ENCODE results near the gene RAB8B. TPM values are rescaled to one million over a fixed set of nuclear protein-coding genes. Genes with fewer than 3 reads are reported as not detected.
A peak's percentile ranks its signal among the peaks of the same experiment; 100 is the strongest.
"Not testable (repeated sequence)": the region's sequence is repeated elsewhere in the genome, so short reads cannot be mapped to it uniquely, and the experiment has no call there.

Gene RAB8B
- total and polyA plus RNA-seq, 7 donors, result 2.5 to 18.1 (median 5.4) TPM

- H3K36me3 ChIP-seq (ENCODE audit: insufficient read depth in 1 of 2, low read depth in 1 of 2), result no peaks in the 10 kb centered on the region
- H3K4me1 ChIP-seq, result peaks cover 9% of the 10 kb centered on the region
- intact Hi-C loops (cut with DNase I), result no loop called here
- H3K4me3 ChIP-seq, result no peak overlapping the region
- ATAC-seq (no peak), DNase-seq (no peak)
- no peak for TF ChIP-seq CTCF (IDR thresholded peaks at IDR 0.05)
- H3K9me3 ChIP-seq, result no peaks in the 10 kb centered on the region
- H3K27ac ChIP-seq, result no peak overlapping the region
- no peaks in the 10 kb centered on the region for H3K27me3 ChIP-seq (ENCODE audit: insufficient read depth in 3 of 3, low read length in 2 of 3)
- WGBS, 3 donors, result 72 to 76% (median 72%) methylated on average over 4 of the region's 4 CpGs
Measured at GRCh38 chr15:63232405-63232804, 43.0 kb downstream of the RAB8B start.

GRCh38 chr15:63232943-63233342 is 43.5 kb downstream of the RAB8B start:
- H3K36me3 ChIP-seq (ENCODE audit: insufficient read depth in 1 of 2, low read depth in 1 of 2), result no peaks in the 10 kb centered on the region
- intact Hi-C loops (cut with DNase I), result no loop called here
- DNase-seq (no peak), ATAC-seq (no peak)
- H3K9me3 ChIP-seq, result no peaks in the 10 kb centered on the region
- H3K27me3 ChIP-seq (ENCODE audit: insufficient read depth in 3 of 3, low read length in 2 of 3), result no peaks in the 10 kb centered on the region
- no peak overlapping the region for H3K4me3 ChIP-seq
- H3K4me1 ChIP-seq, result peaks cover 9% of the 10 kb centered on the region
- TF ChIP-seq CTCF (IDR thresholded peaks at IDR 0.05), result no peak
- 96 to 97% (median 97%) methylated on average over 5 of the region's 5 CpGs for WGBS, 3 donors
- no peak overlapping the region for H3K27ac ChIP-seq

- 41 to 59% (median 51%) methylated on average over 5 of the region's 5 CpGs for WGBS, 3 donors
- H3K27ac ChIP-seq, result no peak overlapping the region
- no peaks in the 10 kb centered on the region for H3K36me3 ChIP-seq (ENCODE audit: insufficient read depth in 1 of 2, low read depth in 1 of 2)
- intact Hi-C loops (cut with DNase I), result no loop called here
- no peak overlapping the region for H3K4me3 ChIP-seq
- ATAC-seq, result no peak
- H3K4me1 ChIP-seq, result peaks cover 17% of the 10 kb centered on the region
- DNase-seq, result no peak
- no peak for TF ChIP-seq CTCF (IDR thresholded peaks at IDR 0.05)
- H3K27me3 ChIP-seq (ENCODE audit: insufficient read depth in 3 of 3, low read length in 2 of 3), result no peaks in the 10 kb centered on the region
- H3K9me3 ChIP-seq, result no peaks in the 10 kb centered on the region
Measured at GRCh38 chr15:63233667-63234423, 44.4 kb downstream of the RAB8B start.

GRCh38 chr15:63234451-63234870 is 45.1 kb downstream of the RAB8B start:
- H3K27me3 ChIP-seq (ENCODE audit: insufficient read depth in 3 of 3, low read length in 2 of 3), result no peaks in the 10 kb centered on the region
- ATAC-seq (peak in 3 of 4 donors; percentile 49 to 66 (median 63)), DNase-seq (peak; percentile 40 to 61)
- no peaks in the 10 kb centered on the region for H3K36me3 ChIP-seq (ENCODE audit: insufficient read depth in 1 of 2, low read depth in 1 of 2)
- peaks cover 18% of the 10 kb centered on the region for H3K4me1 ChIP-seq
- no peak for TF ChIP-seq CTCF (IDR thresholded peaks at IDR 0.05)
- H3K9me3 ChIP-seq, result no peaks in the 10 kb centered on the region
- H3K4me3 ChIP-seq, result no peak overlapping the region
- H3K27ac ChIP-seq, result peak overlapping the region; percentile 60
- WGBS, 3 donors, result 55 to 67% (median 63%) methylated on average over 5 of the region's 5 CpGs
- intact Hi-C loops (cut with DNase I), result no loop called here

GRCh38 chr15:63236272-63236671 is 46.9 kb downstream of the RAB8B start:
- H3K9me3 ChIP-seq, result no peaks in the 10 kb centered on the region
- no peaks in the 10 kb centered on the region for H3K36me3 ChIP-seq (ENCODE audit: insufficient read depth in 1 of 2, low read depth in 1 of 2)
- H3K27me3 ChIP-seq (ENCODE audit: insufficient read depth in 3 of 3, low read length in 2 of 3), result no peaks in the 10 kb centered on the region
- no peak for ATAC-seq
- intact Hi-C loops (cut with DNase I), result no loop called here
- DNase-seq, result no peak
- no peak overlapping the region for H3K27ac ChIP-seq
- no peak overlapping the region for H3K4me3 ChIP-seq
- TF ChIP-seq CTCF (IDR thresholded peaks at IDR 0.05), result no peak
- peaks cover 18% of the 10 kb centered on the region for H3K4me1 ChIP-seq

- intact Hi-C loops (cut with DNase I); DNase-seq; H3K9me3 ChIP-seq; H3K27ac ChIP-seq; ATAC-seq; H3K4me3 ChIP-seq; H3K36me3 ChIP-seq (ENCODE audit: insufficient read depth in 1 of 2, low read depth in 1 of 2); H3K27me3 ChIP-seq (ENCODE audit: insufficient read depth in 3 of 3, low read length in 2 of 3): not testable (repeated sequence)
- 79 to 90% (median 81%) methylated on average over 1 of the region's 1 CpG for WGBS, 3 donors
- peaks cover 18% of the 10 kb centered on the region for H3K4me1 ChIP-seq
Measured at GRCh38 chr15:63237086-63237485, 47.7 kb downstream of the RAB8B start.

Measured in psoas muscle (tissue), 8 donors.